Uterus (tissue), 2 donors: ENCODE results near the gene BOD1L2.

Experiments
- POLR2A ChIP-seq, 2 donors: fragments of 450-650 bp; IDR thresholded peaks; one replicate each; pipeline ENCODE4 v1.6.1; 2016; ENCODE audit warnings: antibody characterized with exemption in 2 of 2, mild to moderate bottlenecking in 1 of 2, moderate library complexity in 1 of 2
- TF ChIP-seq, protein P1 (sequence below), 4 experiments: fragments of 200-600 bp in 2 of 4; fragments of 450-650 bp in 2 of 4; sonication (generic) in 2 of 4; IDR thresholded peaks; one replicate each; pipeline ENCODE4 v1.5.1; 2016 to 2019; ENCODE audit warnings: antibody characterized with exemption in 4 of 4, mild to moderate bottlenecking in 2 of 4, moderate library complexity in 1 of 4

DNA sequence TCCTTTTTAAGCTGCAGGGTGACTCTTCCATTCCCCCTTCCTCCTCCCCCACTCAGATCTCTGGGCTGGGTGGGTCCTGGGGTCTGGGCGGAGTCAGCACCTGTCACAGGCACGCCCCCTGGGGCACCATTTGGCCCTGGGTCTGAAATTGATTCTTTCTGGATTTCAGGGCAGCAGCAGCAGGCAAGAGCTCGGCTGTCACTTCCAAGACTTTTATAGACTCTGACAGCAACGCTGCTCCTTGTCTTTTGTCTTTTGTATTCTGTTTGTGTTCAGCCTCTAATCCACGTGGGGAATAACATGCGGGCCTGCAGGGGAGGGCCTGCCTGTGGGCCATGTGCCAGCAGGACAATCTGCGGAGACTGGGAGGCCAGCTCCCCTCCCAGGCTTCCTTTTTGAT, 3.9 kb downstream of the BOD1L2 start:
- TF ChIP-seq, protein P1, sequence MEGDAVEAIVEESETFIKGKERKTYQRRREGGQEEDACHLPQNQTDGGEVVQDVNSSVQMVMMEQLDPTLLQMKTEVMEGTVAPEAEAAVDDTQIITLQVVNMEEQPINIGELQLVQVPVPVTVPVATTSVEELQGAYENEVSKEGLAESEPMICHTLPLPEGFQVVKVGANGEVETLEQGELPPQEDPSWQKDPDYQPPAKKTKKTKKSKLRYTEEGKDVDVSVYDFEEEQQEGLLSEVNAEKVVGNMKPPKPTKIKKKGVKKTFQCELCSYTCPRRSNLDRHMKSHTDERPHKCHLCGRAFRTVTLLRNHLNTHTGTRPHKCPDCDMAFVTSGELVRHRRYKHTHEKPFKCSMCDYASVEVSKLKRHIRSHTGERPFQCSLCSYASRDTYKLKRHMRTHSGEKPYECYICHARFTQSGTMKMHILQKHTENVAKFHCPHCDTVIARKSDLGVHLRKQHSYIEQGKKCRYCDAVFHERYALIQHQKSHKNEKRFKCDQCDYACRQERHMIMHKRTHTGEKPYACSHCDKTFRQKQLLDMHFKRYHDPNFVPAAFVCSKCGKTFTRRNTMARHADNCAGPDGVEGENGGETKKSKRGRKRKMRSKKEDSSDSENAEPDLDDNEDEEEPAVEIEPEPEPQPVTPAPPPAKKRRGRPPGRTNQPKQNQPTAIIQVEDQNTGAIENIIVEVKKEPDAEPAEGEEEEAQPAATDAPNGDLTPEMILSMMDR (IDR thresholded peaks at IDR 0.05): no peak
- TF ChIP-seq POLR2A (IDR thresholded peaks at IDR 0.05): no peak
